ENCODE measurements around the gene COL18A1.

DNA sequence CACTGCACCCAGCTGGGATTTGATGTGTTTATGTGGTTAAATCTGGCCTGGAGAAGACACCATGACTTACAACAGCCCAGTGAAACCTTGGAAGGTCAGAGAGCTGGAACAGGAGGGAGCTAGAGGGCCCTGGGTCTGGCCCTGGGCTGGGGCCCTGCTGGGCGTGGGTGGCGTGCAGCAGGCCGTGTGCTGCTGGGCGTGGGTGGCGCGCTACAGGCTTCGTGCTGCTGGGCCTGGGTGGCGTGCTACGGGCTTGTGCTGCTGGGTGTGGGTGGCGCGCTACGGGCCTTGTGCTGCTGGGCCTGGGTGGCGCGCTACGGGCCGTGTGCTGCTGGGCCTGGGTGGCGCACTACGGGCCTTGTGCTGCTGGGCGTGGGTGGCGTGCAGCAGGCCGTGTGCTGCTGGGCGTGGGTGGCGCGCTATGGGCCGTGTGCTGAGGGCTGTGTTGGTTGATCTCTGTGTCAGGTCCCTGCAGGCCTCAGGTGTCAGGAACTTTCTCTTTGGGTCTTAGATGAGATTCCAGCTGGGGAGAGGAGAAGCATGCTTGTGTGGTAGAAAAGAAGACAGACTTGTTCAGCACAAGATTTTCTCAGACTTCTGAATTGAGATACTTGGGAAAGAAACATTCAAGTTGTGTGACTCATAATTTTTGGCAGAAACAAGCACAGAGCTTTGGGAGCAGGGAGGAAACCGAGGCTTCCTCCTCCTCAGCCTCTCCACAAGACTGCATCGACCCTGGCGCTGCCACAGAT is 66.0 kb downstream of the COL18A1 start:
- TF ChIP-seq, protein P1, sequence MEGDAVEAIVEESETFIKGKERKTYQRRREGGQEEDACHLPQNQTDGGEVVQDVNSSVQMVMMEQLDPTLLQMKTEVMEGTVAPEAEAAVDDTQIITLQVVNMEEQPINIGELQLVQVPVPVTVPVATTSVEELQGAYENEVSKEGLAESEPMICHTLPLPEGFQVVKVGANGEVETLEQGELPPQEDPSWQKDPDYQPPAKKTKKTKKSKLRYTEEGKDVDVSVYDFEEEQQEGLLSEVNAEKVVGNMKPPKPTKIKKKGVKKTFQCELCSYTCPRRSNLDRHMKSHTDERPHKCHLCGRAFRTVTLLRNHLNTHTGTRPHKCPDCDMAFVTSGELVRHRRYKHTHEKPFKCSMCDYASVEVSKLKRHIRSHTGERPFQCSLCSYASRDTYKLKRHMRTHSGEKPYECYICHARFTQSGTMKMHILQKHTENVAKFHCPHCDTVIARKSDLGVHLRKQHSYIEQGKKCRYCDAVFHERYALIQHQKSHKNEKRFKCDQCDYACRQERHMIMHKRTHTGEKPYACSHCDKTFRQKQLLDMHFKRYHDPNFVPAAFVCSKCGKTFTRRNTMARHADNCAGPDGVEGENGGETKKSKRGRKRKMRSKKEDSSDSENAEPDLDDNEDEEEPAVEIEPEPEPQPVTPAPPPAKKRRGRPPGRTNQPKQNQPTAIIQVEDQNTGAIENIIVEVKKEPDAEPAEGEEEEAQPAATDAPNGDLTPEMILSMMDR (IDR thresholded peaks at IDR 0.05 in 8 of 11, conservative IDR thresholded peaks at IDR 0.05 in 3 of 11): no peak
- TF ChIP-seq POLR2AphosphoS5 (IDR thresholded peaks at IDR 0.05): peak in 1 of 3 donors; percentile 19

All from spleen (tissue), 7 donors.